H9 (cell line): ENCODE data around the gene CLTCL1. TPM values are rescaled to one million over a fixed set of nuclear protein-coding genes. Genes with fewer than 3 reads are reported as not detected.
A peak's percentile ranks its signal among the peaks of the same experiment; 100 is the strongest.

Source experiments
- DNase-seq: peaks from one replicate; pipeline ENCODE4 v3.0.0-alpha.2; 2017
- H2AFZ ChIP-seq: one replicate; pipeline ENCODE4 v1.6.1; 2013; ENCODE audit warnings: mild to moderate bottlenecking, low read length, control low read depth, moderate library complexity
- H2AK5ac ChIP-seq: 2 replicates; pipeline ENCODE4 v1.6.1; 2013; ENCODE audit warnings: low read length, control low read depth, mixed read lengths; ENCODE audit not compliant: insufficient read length
- H2BK120ac ChIP-seq: one replicate; pipeline ENCODE4 v1.6.1; 2013; ENCODE audit warnings: low read depth, mild to moderate bottlenecking, low read length, control low read depth, inconsistent platforms; ENCODE audit not compliant: poor library complexity, severe bottlenecking
- H2BK12ac ChIP-seq: 2 replicates; pipeline ENCODE4 v1.6.1; 2013; ENCODE audit warnings: low read length, control low read depth, mixed read lengths, low read depth; ENCODE audit not compliant: insufficient read length
- H2BK15ac ChIP-seq: 2 replicates; pipeline ENCODE4 v1.6.1; 2013; ENCODE audit warnings: low read depth, low read length, control low read depth
- H2BK20ac ChIP-seq: one replicate; pipeline ENCODE4 v1.6.1; 2013; ENCODE audit warnings: low read depth, mild to moderate bottlenecking, low read length, control low read depth, inconsistent platforms; ENCODE audit not compliant: poor library complexity, severe bottlenecking
- H2BK5ac ChIP-seq: 2 replicates; pipeline ENCODE4 v1.6.1; 2013; ENCODE audit warnings: low read length, control low read depth, mixed read lengths; ENCODE audit not compliant: insufficient read length
- H3K14ac ChIP-seq: 2 replicates; pipeline ENCODE4 v1.6.1; 2013; ENCODE audit warnings: low read length, control low read depth; ENCODE audit not compliant: insufficient read depth
- H3K18ac ChIP-seq: 2 replicates; pipeline ENCODE4 v1.6.1; 2013; ENCODE audit warnings: low read depth, mild to moderate bottlenecking, mixed read lengths, low read length, control low read depth; ENCODE audit not compliant: insufficient read length
- H3K23ac ChIP-seq: 2 replicates; pipeline ENCODE4 v1.6.1; 2013; ENCODE audit warnings: low read length, control low read depth, mixed read lengths, low read depth; ENCODE audit not compliant: insufficient read length
- H3K23me2 ChIP-seq: 2 replicates; pipeline ENCODE4 v1.6.1; 2013; ENCODE audit warnings: low read depth, mild to moderate bottlenecking, mixed read lengths, low read length, control low read depth; ENCODE audit not compliant: insufficient read length, poor library complexity, severe bottlenecking
- H3K27ac ChIP-seq: 2 replicates; pipeline ENCODE4 v1.5.1; 2013; ENCODE audit warnings: low read length, control low read depth, mixed read lengths, low read depth; ENCODE audit not compliant: insufficient read length
- H3K27me3 ChIP-seq: 2 replicates; pipeline ENCODE4 v1.6.1; 2013; ENCODE audit warnings: low read length, control low read depth, inconsistent platforms; ENCODE audit not compliant: insufficient read depth
- H3K4ac ChIP-seq: 2 replicates; pipeline ENCODE4 v1.6.1; 2013; ENCODE audit warnings: low read depth, mild to moderate bottlenecking, control low read depth, inconsistent platforms, low read length, moderate library complexity
- H3K4me1 ChIP-seq: 2 replicates; pipeline ENCODE4 v1.6.1; 2013; ENCODE audit warnings: low read length, control low read depth, inconsistent platforms; ENCODE audit not compliant: insufficient read depth
- H3K4me2 ChIP-seq: 2 replicates; pipeline ENCODE4 v1.6.1; 2013; ENCODE audit warnings: low read length, control low read depth, mixed read lengths; ENCODE audit not compliant: insufficient read length, insufficient read depth
- H3K56ac ChIP-seq: 2 replicates; pipeline ENCODE4 v1.6.1; 2013; ENCODE audit warnings: low read depth, mild to moderate bottlenecking, mixed read lengths, low read length, control low read depth; ENCODE audit not compliant: insufficient read length
- H3K79me1 ChIP-seq: 2 replicates; pipeline ENCODE4 v1.6.1; 2013; ENCODE audit warnings: low read depth, mild to moderate bottlenecking, moderate library complexity, low read length, control low read depth, inconsistent platforms; ENCODE audit not compliant: insufficient read depth, poor library complexity, severe bottlenecking
- H3K79me2 ChIP-seq: 2 replicates; pipeline ENCODE4 v1.6.1; 2013; ENCODE audit warnings: low read length, control low read depth, inconsistent platforms; ENCODE audit not compliant: insufficient read depth
- H3K9ac ChIP-seq: 2 replicates; pipeline ENCODE4 v1.6.1; 2013; ENCODE audit warnings: low read length, control low read depth, mixed read lengths; ENCODE audit not compliant: insufficient read length; ENCODE audit errors: extremely low read depth
- H3K9me3 ChIP-seq: one replicate; pipeline ENCODE4 v1.6.1; 2013; ENCODE audit warnings: low read depth, low read length, inconsistent platforms; ENCODE audit not compliant: control insufficient read depth
- H3T11ph ChIP-seq: one replicate; pipeline ENCODE4 v1.6.1; 2013; ENCODE audit warnings: mild to moderate bottlenecking, low read length, control low read depth, inconsistent platforms
- H4K20me1 ChIP-seq: one replicate; pipeline ENCODE4 v1.6.1; 2013; ENCODE audit not compliant: control insufficient read depth, insufficient read length, insufficient read depth
- H4K5ac ChIP-seq: 2 replicates; pipeline ENCODE4 v1.6.1; 2013; ENCODE audit warnings: low read depth, mild to moderate bottlenecking, mixed read lengths, low read length, control low read depth; ENCODE audit not compliant: insufficient read length
- H4K8ac ChIP-seq: replicated peaks from 2 replicates; pipeline ENCODE4 v1.6.1; 2013; ENCODE audit warnings: low read length, control low read depth, mixed read lengths, low read depth; ENCODE audit not compliant: insufficient read length
- H4K91ac ChIP-seq: 2 replicates; pipeline ENCODE4 v1.6.1; 2013; ENCODE audit warnings: low read depth, mild to moderate bottlenecking, moderate library complexity, mixed read lengths, low read length, control low read depth; ENCODE audit not compliant: insufficient read length
- H3K27ac Mint-ChIP-seq, 3 experiments: 2 replicates in 2 of 3; 3 replicates in 1 of 3; pipeline ENCODE4 v1.8.0; 2020 to 2021; ENCODE audit warnings: mixed read lengths in 3 of 3, mild to moderate bottlenecking in 1 of 3, moderate library complexity in 1 of 3
- H3K27me3 Mint-ChIP-seq: 2 replicates; pipeline ENCODE4 v1.8.0; 2021; ENCODE audit warnings: low read depth, mild to moderate bottlenecking, moderate library complexity, mixed read lengths
- H3K36me3 Mint-ChIP-seq, 3 experiments: 2 replicates in 2 of 3; 3 replicates in 1 of 3; pipeline ENCODE4 v1.8.0; 2020 to 2021; ENCODE audit warnings: low read depth in 3 of 3, mixed read lengths in 3 of 3; ENCODE audit not compliant: insufficient read depth in 1 of 3
- H3K4me1 Mint-ChIP-seq, 2 experiments: 2 replicates each; pipeline ENCODE4 v1.8.0; 2020; ENCODE audit warnings: mixed read lengths in 2 of 2
- H3K4me3 Mint-ChIP-seq, 2 experiments: 2 replicates in 1 of 2; 3 replicates in 1 of 2; pipeline ENCODE4 v1.8.0; 2020 to 2021; ENCODE audit warnings: mild to moderate bottlenecking in 2 of 2, mixed read lengths in 2 of 2, moderate library complexity in 1 of 2
- H3K9me3 Mint-ChIP-seq, 2 experiments: 2 replicates in 1 of 2; 3 replicates in 1 of 2; pipeline ENCODE4 v1.8.0; 2020; ENCODE audit warnings: mild to moderate bottlenecking in 2 of 2, mixed read lengths in 2 of 2, moderate library complexity in 1 of 2
- CTCF ChIP-seq: fragments of 200-600 bp; sonication (generic); conservative IDR thresholded peaks from 3 replicates; pipeline ENCODE4 v1.8.0; 2021; ENCODE audit warnings: antibody characterized with exemption, mild to moderate bottlenecking
- WGBS: extraction: QIAGEN DNeasy Blood & Tissue Kit; methylation state at CpG from one replicate; pipeline ENCODE4 v1.1.7; 2013; ENCODE audit warnings: missing lambda C conversion rate, low lambda C conversion rate, mixed read lengths; ENCODE audit not compliant: insufficient read length; ENCODE audit errors: extremely low coverage; 5-methylcytosine and 5-hydroxymethylcytosine counted together
- total RNA-seq: library from RNA; stranded (reverse); gene quantifications from 2 replicates; pipeline ENCODE4 v1.2.1, GENCODE V29; 2021

CLTCL1 gene
- total RNA-seq, 1 experiment from 2014 or later, result 11.1 TPM

- Histone ChIP-seq H3K14ac (no peak overlapping the region), H3K23me2 (no peaks in the 10 kb centered on the region), H2AFZ (no peak overlapping the region), H3K56ac (no peak overlapping the region), H2BK15ac (no peak overlapping the region), H2AK5ac (no peak overlapping the region), H3K27ac (no peak overlapping the region), H4K91ac (no peak overlapping the region), H4K5ac (no peak overlapping the region), H3K4ac (no peak overlapping the region), H2BK20ac (no peak overlapping the region), H3K9ac (no peak overlapping the region), H3K79me1 (no peaks in the 10 kb centered on the region), H2BK12ac (no peak overlapping the region), H3K18ac (no peak overlapping the region), H3T11ph (no peak overlapping the region), H3K23ac (no peak overlapping the region), H3K79me2 (no peaks in the 10 kb centered on the region), H3K9me3 (no peaks in the 10 kb centered on the region), H2BK5ac (no peak overlapping the region), H3K4me1 (no peaks in the 10 kb centered on the region), H4K20me1 (no peaks in the 10 kb centered on the region), H3K4me2 (no peak overlapping the region), H2BK120ac (no peak overlapping the region), H4K8ac (no peak overlapping the region), H3K27me3 (no peaks in the 10 kb centered on the region)
- H3K4me3 Mint-ChIP-seq, result no peak overlapping the region
- H3K36me3 Mint-ChIP-seq, result peaks cover 29 to 58% (median 57%) of the 10 kb centered on the region in 3 experiments
- no peak for TF ChIP-seq CTCF
- DNase-seq, result no peak
- H3K27me3 Mint-ChIP-seq, result no peaks in the 10 kb centered on the region
- H3K27ac Mint-ChIP-seq, result peak overlapping the region in 1 of 3 experiments; percentile 18; a peak in 1 of 7 replicates
- peaks cover 7% of the 10 kb centered on the region in 2 experiments for H3K4me1 Mint-ChIP-seq
- no CpG with 5 or more reads among the region's 16 CpGs for WGBS
- H3K9me3 Mint-ChIP-seq, result no peaks in the 10 kb centered on the region; a peak in 1 of 5 replicates
Measured at GRCh38 chr22:19194766-19195536, 96.6 kb downstream of the CLTCL1 start.
